ENCODE results near the gene LRCH1. TPM values are rescaled to one million over a fixed set of nuclear protein-coding genes. Genes with fewer than 3 reads are reported as not detected.

Gene LRCH1
- total RNA-seq, 1 experiment from 2014 or later: 11.8 TPM

DNA sequence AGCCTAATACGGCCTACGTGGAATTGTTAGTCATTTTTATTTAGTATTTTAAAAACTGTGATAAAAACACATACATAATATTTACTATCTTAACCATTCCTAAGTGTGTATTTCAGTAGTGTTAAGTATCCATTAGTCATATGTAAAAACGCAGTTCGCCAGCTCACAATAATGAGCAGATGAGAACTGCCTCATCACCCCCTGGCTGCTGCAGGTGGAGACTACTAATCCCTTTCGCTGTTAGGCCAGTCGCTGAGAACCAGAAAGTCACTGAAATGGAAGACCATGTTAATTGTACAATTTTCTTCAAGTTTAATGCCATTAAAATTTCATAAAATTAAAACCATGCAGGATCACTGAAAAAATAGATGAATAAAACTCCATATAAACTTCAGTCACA is 242.4 kb downstream of the LRCH1 start:
- CTCF ChIA-PET: interaction anchor here (0.5 to 0.9 kb wide), 2 partner anchors 32 to 221 kb away, joined by 3 read pairs; no protein-coding TSS in a partner anchor
- Mint-ChIP-seq H3K4me3 (peak overlapping the region; percentile 34; the same call in 1 of the 2 replicates), H3K27ac (no peak overlapping the region), H3K4me1 (peaks cover 34% of the 10 kb centered on the region), H3K27me3 (ENCODE audit: low read depth) (no peaks in the 10 kb centered on the region), H3K36me3 (peaks cover 7% of the 10 kb centered on the region), H3K9me3 (no peaks in the 10 kb centered on the region)
- no peak for ATAC-seq
- no peak for DNase-seq (ENCODE audit: low spot score)
- TF ChIP-seq SP1 (CRISPR knock-in tag; conservative IDR thresholded peaks at IDR 0.05): no peak
- TF ChIP-seq TEAD1 (CRISPR knock-in tag; IDR thresholded peaks at IDR 0.05): no peak
- no peak for TF ChIP-seq ZNF396 (CRISPR knock-in tag; IDR thresholded peaks at IDR 0.05; ENCODE audit: borderline replicate concordance)
- TF ChIP-seq SMAD3 (CRISPR knock-in tag; IDR thresholded peaks at IDR 0.05; ENCODE audit: borderline replicate concordance): no peak
- TF ChIP-seq, protein P1, sequence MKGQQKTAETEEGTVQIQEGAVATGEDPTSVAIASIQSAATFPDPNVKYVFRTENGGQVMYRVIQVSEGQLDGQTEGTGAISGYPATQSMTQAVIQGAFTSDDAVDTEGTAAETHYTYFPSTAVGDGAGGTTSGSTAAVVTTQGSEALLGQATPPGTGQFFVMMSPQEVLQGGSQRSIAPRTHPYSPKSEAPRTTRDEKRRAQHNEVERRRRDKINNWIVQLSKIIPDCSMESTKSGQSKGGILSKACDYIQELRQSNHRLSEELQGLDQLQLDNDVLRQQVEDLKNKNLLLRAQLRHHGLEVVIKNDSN (CRISPR knock-in tag; IDR thresholded peaks at IDR 0.05): no peak
- TF ChIP-seq NFE2L1 (CRISPR knock-in tag; IDR thresholded peaks at IDR 0.05): no peak
- no peak for TF ChIP-seq ESRRA (CRISPR knock-in tag; IDR thresholded peaks at IDR 0.05; ENCODE audit: borderline replicate concordance)
- TF ChIP-seq SMAD4 (CRISPR knock-in tag; IDR thresholded peaks at IDR 0.05): no peak
- POLR2A ChIA-PET: no interaction called here

DNA sequence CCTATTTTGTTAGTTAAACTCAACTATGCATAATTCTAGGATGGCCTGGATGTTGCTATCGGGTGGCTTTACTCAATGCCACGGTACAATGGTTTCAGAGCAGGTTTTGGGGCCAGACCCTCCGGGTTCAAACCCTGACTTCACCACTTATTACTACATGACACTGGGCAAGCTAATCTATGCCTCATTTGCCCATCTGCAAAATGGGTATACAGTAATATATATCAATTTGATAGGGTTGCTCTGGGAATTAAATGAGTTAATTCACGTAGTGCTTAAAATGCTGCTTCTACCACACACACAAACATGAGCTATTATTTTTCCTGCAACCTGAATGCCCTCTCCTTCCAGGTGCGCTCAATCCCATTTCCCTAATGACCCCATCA is 243.2 kb downstream of the LRCH1 start:
- ChIA-PET POLR2A (no interaction called here), CTCF (no interaction called here)
- Mint-ChIP-seq H3K27ac (peak overlapping the region; percentile 98), H3K4me3 (peak overlapping the region; percentile 90), H3K36me3 (no peaks in the 10 kb centered on the region), H3K9me3 (no peaks in the 10 kb centered on the region), H3K4me1 (peaks cover 34% of the 10 kb centered on the region), H3K27me3 (ENCODE audit: low read depth) (no peaks in the 10 kb centered on the region)
- no peak for ATAC-seq
- TF ChIP-seq NFE2L1 (CRISPR knock-in tag; IDR thresholded peaks at IDR 0.05): no peak
- TF ChIP-seq, protein P2, sequence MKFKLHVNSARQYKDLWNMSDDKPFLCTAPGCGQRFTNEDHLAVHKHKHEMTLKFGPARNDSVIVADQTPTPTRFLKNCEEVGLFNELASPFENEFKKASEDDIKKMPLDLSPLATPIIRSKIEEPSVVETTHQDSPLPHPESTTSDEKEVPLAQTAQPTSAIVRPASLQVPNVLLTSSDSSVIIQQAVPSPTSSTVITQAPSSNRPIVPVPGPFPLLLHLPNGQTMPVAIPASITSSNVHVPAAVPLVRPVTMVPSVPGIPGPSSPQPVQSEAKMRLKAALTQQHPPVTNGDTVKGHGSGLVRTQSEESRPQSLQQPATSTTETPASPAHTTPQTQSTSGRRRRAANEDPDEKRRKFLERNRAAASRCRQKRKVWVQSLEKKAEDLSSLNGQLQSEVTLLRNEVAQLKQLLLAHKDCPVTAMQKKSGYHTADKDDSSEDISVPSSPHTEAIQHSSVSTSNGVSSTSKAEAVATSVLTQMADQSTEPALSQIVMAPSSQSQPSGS (CRISPR knock-in tag; IDR thresholded peaks at IDR 0.05; ENCODE audit: borderline replicate concordance, low read depth): no peak
- TF ChIP-seq, protein P3, sequence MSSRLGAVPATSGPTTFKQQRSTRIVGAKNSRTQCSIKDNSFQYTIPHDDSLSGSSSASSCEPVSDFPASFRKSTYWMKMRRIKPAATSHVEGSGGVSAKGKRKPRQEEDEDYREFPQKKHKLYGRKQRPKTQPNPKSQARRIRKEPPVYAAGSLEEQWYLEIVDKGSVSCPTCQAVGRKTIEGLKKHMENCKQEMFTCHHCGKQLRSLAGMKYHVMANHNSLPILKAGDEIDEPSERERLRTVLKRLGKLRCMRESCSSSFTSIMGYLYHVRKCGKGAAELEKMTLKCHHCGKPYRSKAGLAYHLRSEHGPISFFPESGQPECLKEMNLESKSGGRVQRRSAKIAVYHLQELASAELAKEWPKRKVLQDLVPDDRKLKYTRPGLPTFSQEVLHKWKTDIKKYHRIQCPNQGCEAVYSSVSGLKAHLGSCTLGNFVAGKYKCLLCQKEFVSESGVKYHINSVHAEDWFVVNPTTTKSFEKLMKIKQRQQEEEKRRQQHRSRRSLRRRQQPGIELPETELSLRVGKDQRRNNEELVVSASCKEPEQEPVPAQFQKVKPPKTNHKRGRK (CRISPR knock-in tag; IDR thresholded peaks at IDR 0.05; ENCODE audit: borderline replicate concordance): no peak
- TF ChIP-seq, protein P4, sequence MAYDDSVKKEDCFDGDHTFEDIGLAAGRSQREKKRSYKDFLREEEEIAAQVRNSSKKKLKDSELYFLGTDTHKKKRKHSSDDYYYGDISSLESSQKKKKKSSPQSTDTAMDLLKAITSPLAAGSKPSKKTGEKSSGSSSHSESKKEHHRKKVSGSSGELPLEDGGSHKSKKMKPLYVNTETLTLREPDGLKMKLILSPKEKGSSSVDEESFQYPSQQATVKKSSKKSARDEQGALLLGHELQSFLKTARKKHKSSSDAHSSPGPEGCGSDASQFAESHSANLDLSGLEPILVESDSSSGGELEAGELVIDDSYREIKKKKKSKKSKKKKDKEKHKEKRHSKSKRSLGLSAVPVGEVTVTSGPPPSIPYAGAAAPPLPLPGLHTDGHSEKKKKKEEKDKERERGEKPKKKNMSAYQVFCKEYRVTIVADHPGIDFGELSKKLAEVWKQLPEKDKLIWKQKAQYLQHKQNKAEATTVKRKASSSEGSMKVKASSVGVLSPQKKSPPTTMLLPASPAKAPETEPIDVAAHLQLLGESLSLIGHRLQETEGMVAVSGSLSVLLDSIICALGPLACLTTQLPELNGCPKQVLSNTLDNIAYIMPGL (CRISPR knock-in tag; IDR thresholded peaks at IDR 0.05): no peak
- TF ChIP-seq, protein P5, sequence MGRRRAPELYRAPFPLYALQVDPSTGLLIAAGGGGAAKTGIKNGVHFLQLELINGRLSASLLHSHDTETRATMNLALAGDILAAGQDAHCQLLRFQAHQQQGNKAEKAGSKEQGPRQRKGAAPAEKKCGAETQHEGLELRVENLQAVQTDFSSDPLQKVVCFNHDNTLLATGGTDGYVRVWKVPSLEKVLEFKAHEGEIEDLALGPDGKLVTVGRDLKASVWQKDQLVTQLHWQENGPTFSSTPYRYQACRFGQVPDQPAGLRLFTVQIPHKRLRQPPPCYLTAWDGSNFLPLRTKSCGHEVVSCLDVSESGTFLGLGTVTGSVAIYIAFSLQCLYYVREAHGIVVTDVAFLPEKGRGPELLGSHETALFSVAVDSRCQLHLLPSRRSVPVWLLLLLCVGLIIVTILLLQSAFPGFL (CRISPR knock-in tag; IDR thresholded peaks at IDR 0.05; ENCODE audit: borderline replicate concordance): no peak
- TF ChIP-seq, protein P6, sequence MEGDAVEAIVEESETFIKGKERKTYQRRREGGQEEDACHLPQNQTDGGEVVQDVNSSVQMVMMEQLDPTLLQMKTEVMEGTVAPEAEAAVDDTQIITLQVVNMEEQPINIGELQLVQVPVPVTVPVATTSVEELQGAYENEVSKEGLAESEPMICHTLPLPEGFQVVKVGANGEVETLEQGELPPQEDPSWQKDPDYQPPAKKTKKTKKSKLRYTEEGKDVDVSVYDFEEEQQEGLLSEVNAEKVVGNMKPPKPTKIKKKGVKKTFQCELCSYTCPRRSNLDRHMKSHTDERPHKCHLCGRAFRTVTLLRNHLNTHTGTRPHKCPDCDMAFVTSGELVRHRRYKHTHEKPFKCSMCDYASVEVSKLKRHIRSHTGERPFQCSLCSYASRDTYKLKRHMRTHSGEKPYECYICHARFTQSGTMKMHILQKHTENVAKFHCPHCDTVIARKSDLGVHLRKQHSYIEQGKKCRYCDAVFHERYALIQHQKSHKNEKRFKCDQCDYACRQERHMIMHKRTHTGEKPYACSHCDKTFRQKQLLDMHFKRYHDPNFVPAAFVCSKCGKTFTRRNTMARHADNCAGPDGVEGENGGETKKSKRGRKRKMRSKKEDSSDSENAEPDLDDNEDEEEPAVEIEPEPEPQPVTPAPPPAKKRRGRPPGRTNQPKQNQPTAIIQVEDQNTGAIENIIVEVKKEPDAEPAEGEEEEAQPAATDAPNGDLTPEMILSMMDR (IDR thresholded peaks at IDR 0.05): no peak
- TF ChIP-seq, protein P1 (CRISPR knock-in tag; IDR thresholded peaks at IDR 0.05): no peak
- no peak for TF ChIP-seq SMAD3 (CRISPR knock-in tag; IDR thresholded peaks at IDR 0.05; ENCODE audit: borderline replicate concordance)
- no peak for TF ChIP-seq FOXP1 (CRISPR knock-in tag; IDR thresholded peaks at IDR 0.05; ENCODE audit: borderline replicate concordance)
- no peak for TF ChIP-seq ZNF423 (CRISPR knock-in tag; IDR thresholded peaks at IDR 0.05)
- no peak for TF ChIP-seq HMGA2 (CRISPR knock-in tag; IDR thresholded peaks at IDR 0.05)
- TF ChIP-seq, protein P7, sequence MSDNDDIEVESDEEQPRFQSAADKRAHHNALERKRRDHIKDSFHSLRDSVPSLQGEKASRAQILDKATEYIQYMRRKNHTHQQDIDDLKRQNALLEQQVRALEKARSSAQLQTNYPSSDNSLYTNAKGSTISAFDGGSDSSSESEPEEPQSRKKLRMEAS (CRISPR knock-in tag; IDR thresholded peaks at IDR 0.05): no peak
- TF ChIP-seq ZNF263 (CRISPR knock-in tag; IDR thresholded peaks at IDR 0.05; ENCODE audit: low read depth): no peak
- TF ChIP-seq, protein P8, sequence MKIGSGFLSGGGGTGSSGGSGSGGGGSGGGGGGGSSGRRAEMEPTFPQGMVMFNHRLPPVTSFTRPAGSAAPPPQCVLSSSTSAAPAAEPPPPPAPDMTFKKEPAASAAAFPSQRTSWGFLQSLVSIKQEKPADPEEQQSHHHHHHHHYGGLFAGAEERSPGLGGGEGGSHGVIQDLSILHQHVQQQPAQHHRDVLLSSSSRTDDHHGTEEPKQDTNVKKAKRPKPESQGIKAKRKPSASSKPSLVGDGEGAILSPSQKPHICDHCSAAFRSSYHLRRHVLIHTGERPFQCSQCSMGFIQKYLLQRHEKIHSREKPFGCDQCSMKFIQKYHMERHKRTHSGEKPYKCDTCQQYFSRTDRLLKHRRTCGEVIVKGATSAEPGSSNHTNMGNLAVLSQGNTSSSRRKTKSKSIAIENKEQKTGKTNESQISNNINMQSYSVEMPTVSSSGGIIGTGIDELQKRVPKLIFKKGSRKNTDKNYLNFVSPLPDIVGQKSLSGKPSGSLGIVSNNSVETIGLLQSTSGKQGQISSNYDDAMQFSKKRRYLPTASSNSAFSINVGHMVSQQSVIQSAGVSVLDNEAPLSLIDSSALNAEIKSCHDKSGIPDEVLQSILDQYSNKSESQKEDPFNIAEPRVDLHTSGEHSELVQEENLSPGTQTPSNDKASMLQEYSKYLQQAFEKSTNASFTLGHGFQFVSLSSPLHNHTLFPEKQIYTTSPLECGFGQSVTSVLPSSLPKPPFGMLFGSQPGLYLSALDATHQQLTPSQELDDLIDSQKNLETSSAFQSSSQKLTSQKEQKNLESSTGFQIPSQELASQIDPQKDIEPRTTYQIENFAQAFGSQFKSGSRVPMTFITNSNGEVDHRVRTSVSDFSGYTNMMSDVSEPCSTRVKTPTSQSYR (CRISPR knock-in tag; IDR thresholded peaks at IDR 0.05): no peak
- no peak for TF ChIP-seq CREM (CRISPR knock-in tag; IDR thresholded peaks at IDR 0.05)
- no peak for DNase-seq (ENCODE audit: low spot score)
